HUES6 (cell line): ENCODE results near the gene TMEM161A.
"Not testable (repeated sequence)": the region's sequence is repeated elsewhere in the genome, so short reads cannot be mapped to it uniquely, and the experiment has no call there.

Experiments used
- H3K27ac ChIP-seq: 2 replicates; pipeline ENCODE4 v1.7.0; 2013; ENCODE audit warnings: low read depth, mild to moderate bottlenecking, low read length, inconsistent platforms
- H3K27me3 ChIP-seq: 2 replicates; pipeline ENCODE4 v1.6.1; 2013; ENCODE audit warnings: low read length; ENCODE audit not compliant: control insufficient read depth, insufficient read depth
- H3K36me3 ChIP-seq: 2 replicates; pipeline ENCODE4 v1.6.1; 2013; ENCODE audit warnings: low read length; ENCODE audit not compliant: control insufficient read depth, insufficient read depth
- H3K4me1 ChIP-seq: 2 replicates; pipeline ENCODE4 v1.6.1; 2013; ENCODE audit warnings: low read length; ENCODE audit not compliant: control insufficient read depth, insufficient read depth
- H3K4me3 ChIP-seq: 2 replicates; pipeline ENCODE4 v1.5.1; 2013; ENCODE audit warnings: low read depth, low read length
- H3K9ac ChIP-seq: one replicate; pipeline ENCODE4 v1.6.1; 2013; ENCODE audit warnings: mild to moderate bottlenecking, low read length
- H3K9me3 ChIP-seq: 2 replicates; pipeline ENCODE4 v1.6.1; 2013; ENCODE audit warnings: low read depth, low read length; ENCODE audit not compliant: control insufficient read depth, insufficient read depth

Gene TMEM161A

DNA sequence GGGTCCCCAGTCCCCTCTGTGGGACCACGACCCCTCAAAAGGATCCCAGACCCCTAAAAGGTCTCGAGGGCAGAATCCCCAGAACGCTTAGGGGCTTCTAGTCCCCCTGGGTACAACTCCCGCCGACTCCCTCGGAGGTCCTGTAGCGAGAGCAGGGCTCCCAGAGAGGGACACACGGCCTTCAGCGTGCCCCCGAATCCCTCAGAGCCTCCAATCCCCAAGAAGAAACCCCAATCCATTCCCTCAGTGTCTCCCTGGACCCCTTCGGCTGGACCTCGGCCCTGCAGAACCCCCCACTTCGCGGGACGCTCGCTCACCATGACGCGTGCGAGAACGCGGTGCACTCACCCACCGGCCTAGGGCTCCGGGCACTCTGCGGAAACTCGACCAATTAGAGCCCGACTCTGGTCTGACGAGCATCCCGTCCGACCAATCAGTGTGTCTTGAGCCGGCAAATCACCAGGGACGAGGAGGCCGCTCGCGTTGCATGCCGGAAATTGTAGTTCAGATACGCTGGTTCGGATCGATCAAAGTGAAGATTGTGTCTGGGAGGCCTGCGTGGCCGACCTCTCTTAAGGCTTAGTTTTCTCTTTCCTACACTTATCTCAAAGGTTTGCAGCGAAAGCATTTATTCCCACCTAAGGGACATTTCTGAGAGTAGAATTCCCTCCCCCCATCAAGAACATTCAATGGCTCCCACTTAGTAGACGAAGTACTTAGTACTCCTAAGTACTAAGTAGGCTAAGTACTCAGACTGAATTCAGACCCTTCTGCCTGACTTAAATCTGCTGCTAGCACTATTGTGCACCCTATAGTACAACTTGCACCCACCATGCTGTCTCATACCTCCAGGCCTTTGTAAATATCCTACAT, at the start of gene TMEM161A:
Gene TMEM161A (minus strand): TSS at position 370 of the 873 bp plus-strand sequence. CDS start 50 bp downstream, at position 320.
- Histone ChIP-seq H3K4me3 (peak within 1 kb of the TSS; percentile 82), H3K27me3 (peaks cover 4% of the 10 kb centered on the region; the same call in 1 of the 2 replicates), H3K36me3 (peaks cover 4% of the 10 kb centered on the region; the same call in 1 of the 2 replicates), H3K9me3 (no peaks in the 10 kb centered on the region), H3K4me1 (peaks cover 7% of the 10 kb centered on the region), H3K27ac (no peak within 1 kb of the TSS), H3K9ac (peak within 1 kb of the TSS; percentile 77)

DNA sequence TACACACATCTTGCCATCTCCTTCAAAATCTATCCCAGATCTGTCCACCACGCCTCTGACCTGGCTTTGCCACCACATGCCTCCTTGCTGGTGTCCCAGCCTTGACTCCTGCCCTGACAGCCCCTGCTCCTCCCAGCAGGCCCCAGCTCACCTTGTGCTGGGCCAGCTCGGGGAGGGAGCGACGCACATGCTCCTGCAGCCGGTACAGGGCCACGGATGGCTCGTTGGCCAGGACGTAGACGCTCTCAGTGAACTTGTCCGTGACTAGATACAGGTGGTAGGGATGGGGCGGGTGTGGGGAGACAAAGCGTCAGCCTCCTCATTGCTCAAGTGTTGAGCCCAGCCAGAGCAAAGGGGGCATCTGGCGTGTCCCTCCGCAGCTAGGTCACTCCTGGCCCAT, 48.5 kb upstream of the TMEM161A start:
- Histone ChIP-seq H3K36me3 (peaks cover 11% of the 10 kb centered on the region), H3K9me3 (no peaks in the 10 kb centered on the region), H3K9ac (no peak overlapping the region), H3K4me1 (0 out of 2 replicates have a peak, but pooled peaks cover 3% of the 10 kb centered on the region), H3K27ac (no peak overlapping the region), H3K27me3 (no peaks in the 10 kb centered on the region), H3K4me3 (no peak overlapping the region)

DNA sequence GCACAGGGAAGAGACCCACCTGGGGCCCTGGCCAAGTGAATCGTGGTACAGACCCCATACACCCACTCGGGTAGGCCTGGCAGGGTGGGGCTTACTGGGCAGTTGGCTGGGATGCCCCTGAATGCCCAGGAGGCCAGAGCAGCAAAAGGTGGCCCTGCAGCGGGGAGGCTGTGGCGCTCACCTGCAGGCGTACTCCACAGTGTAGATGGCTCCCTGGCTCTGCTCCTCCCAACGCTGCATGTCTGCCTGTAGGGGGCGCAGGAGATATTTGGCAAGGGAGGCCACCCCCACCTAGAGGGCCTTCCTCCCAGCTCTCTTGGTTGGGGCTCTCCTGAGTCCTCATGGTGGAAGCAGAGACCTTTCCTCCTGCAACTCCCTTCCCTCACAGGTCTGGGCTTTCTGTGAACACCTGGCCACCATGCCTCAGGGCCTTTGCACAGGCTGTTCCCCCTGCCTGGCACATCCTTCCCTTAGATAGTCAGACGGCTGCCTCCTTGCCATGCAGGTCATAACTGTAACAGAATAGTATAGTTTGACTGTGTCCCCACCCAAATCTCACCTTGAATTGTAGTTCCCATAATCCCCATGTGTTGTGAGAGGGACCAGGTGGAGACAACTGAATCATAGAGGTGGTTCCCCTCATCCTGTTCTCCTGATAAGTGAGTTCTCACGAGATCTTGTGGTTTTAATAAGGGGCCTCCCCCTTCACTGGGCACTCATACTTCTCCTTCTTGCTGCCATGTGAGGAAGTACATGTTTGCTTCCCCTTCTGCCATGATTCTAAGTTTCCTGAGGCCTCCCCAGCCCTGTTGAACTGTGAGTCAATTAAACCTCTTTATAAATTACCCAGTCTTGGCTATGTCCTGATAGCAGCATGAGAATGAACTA, 47.8 kb upstream of the TMEM161A start:
- H3K9ac ChIP-seq, result no peak overlapping the region
- H3K4me3 ChIP-seq, result no peak overlapping the region
- H3K4me1 ChIP-seq, result 0 out of 2 replicates have a peak, but pooled peaks cover 2% of the 10 kb centered on the region
- peaks cover 15% of the 10 kb centered on the region for H3K36me3 ChIP-seq
- H3K27ac ChIP-seq, result no peak overlapping the region
- H3K9me3 ChIP-seq, result no peaks in the 10 kb centered on the region
- H3K27me3 ChIP-seq, result no peaks in the 10 kb centered on the region

DNA sequence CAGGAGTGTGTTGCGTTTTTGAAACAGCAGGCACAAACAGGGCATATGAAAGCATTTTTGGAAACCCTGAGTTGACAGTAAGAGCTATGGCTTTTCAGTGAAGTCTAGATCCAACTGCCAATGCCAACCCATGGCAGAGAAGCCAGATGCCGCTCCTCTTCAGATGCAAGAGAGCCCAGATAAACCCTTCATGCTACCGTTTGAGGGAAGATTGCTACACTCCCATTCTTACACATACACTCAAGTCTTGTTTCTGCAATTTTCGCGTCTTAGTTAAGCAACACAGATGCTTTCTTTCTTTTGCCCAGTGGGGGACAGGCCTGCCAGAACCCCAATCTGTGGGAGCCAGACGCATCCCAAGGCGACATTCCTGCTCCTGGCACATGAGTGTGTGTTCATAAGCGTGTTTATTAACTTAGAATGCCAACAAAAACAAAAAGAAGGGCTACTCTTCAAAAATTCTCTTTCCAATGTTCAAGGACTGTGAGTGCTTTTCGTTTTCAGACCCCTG, 43.3 kb upstream of the TMEM161A start:
- Histone ChIP-seq H3K4me3 (no peak overlapping the region), H3K27me3 (no peaks in the 10 kb centered on the region), H3K36me3 (peaks cover 31% of the 10 kb centered on the region), H3K4me1 (no peaks in the 10 kb centered on the region), H3K9ac (no peak overlapping the region), H3K27ac (no peak overlapping the region), H3K9me3 (no peaks in the 10 kb centered on the region)

DNA sequence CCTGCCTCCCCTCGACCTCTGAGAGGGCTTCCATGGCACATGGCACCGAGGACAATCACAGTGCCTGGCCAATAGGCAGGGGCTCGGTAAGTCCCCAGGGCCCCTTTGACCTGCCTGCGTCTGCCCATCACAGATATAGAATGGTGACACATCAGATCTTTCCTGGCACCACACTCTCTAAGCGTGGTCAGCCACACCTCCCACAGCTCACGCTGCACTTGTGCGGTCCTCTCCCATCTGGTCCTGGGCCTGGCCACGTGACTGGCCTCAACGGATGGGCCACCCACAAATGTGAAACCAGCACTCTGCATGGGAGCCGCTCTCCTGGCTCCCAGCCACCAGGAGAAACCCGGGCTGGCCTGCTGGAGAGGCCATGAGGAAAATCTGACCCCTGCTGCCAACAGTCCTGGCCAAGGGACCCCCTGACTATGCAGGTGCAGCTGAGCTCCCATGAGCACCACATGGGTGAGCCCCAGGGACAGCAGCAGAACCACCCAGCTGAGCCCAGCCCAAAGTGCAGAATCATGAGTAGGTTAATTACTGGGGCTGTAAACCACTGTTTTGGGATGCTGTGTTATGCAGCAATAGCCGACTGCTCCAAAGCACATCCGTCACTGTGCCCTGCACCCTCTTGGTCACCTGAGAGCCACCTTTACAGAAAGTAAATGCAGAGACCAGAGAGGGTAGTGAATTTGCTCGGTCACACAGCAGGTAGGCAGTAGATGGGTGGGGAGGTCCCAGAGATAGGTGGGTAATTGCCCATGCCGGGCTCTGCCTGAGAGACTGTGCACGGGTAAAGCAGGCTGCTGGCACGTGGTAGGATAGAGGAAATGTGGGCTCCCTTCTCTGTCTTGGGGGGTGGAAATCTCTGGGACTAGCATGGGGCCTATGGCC, 41.5 kb upstream of the TMEM161A start:
- H3K9ac ChIP-seq, result no peak overlapping the region
- H3K27me3 ChIP-seq, result no peaks in the 10 kb centered on the region
- H3K9me3 ChIP-seq, result no peaks in the 10 kb centered on the region
- H3K27ac ChIP-seq, result no peak overlapping the region
- H3K4me1 ChIP-seq, result no peaks in the 10 kb centered on the region
- peaks cover 31% of the 10 kb centered on the region for H3K36me3 ChIP-seq
- H3K4me3 ChIP-seq, result no peak overlapping the region

DNA sequence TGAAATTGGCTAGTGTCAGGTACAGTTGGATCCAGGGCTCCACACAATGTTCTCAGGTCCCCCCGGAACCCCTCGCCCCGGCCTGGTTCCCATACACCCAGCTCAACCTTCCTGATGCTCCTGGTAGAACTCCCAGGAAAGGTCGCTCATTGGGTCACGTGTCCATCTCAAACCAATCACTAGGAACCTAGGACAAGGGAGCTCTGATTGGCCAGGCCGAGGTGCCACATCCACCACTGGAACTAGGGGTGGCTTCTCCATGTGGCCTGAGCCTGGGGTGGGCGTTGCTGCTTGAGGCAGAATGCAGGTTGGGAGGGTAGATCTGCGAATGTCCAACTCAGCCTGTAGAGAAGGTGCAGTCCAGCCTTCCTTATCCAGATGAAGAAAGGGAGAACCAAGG, 38.7 kb upstream of the TMEM161A start:
- H3K4me1 ChIP-seq, result peaks cover 4% of the 10 kb centered on the region
- H3K9ac ChIP-seq, result no peak overlapping the region

DNA sequence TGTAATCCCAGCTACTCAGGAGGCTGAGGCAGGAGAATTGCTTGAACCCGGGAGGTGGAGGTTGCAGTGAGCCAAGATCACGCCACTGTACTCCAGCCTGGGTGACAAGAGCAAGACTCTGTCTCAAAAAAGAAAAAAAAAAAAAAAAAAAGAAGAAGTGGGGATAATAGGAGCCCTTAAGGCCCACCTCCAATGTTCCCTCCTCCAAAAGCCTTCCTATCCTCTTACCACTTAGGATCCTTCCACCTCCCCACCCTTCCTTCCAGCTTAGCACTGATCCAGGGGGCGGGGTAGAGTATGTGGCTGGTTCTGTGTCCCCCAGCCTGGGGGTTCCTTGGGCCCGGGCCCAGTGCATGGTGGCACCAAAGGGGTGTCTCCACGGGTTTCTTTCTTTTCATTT, 35.0 kb upstream of the TMEM161A start:
- H3K9ac ChIP-seq, H3K27ac ChIP-seq, H3K36me3 ChIP-seq, H3K9me3 ChIP-seq, H3K4me3 ChIP-seq: not testable (repeated sequence)
- peaks cover 37% of the 10 kb centered on the region for H3K27me3 ChIP-seq
- peaks cover 12% of the 10 kb centered on the region for H3K4me1 ChIP-seq

More for the DNA sequence above, 38.7 kb upstream of the TMEM161A start:
- H3K4me3 ChIP-seq, result no peak overlapping the region
- no peak overlapping the region for H3K27ac ChIP-seq
- H3K27me3 ChIP-seq, result peaks cover 4% of the 10 kb centered on the region; the same call in 1 of the 2 replicates
- peaks cover 22% of the 10 kb centered on the region for H3K36me3 ChIP-seq
- no peaks in the 10 kb centered on the region for H3K9me3 ChIP-seq

DNA sequence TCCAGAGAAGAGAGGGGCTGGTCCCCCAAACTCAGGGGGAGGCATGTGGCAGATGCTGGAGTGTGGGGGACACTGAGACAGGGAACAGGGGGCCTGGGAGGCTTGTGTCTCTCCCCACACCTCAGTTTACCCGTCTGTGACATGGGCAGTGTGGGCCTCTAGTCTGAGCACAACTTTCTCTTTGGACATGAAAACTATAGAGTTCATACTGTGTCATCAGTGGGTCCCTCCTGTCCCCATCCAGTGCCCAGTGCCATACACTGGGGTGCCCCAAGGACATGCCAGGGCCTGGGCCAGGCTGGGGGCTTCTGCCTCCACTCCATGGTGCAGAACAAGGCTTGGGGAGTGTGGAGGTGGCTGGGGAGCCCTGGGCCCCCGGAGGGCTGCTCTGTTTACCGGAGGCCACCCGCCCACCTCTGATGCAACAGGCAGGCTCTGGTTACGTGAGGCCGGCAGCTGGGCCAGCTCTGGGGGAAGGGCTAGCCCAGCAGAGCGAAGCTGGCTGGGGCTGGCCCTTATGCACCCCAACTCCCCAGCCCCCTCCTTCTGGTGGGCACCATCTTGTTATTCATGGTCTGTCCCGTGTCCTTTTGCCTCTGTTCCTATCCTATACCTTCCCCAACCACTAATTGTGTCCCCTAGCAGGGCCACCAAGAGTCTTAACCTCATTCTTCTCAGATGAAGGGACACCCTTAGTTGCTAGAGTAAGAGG, 33.7 kb upstream of the TMEM161A start:
- no peak overlapping the region for H3K27ac ChIP-seq
- H3K9me3 ChIP-seq, result no peaks in the 10 kb centered on the region
- H3K4me3 ChIP-seq, result no peak overlapping the region
- H3K27me3 ChIP-seq, result peaks cover 45% of the 10 kb centered on the region
- H3K36me3 ChIP-seq, result no peaks in the 10 kb centered on the region
- peaks cover 12% of the 10 kb centered on the region for H3K4me1 ChIP-seq
- H3K9ac ChIP-seq, result no peak overlapping the region

DNA sequence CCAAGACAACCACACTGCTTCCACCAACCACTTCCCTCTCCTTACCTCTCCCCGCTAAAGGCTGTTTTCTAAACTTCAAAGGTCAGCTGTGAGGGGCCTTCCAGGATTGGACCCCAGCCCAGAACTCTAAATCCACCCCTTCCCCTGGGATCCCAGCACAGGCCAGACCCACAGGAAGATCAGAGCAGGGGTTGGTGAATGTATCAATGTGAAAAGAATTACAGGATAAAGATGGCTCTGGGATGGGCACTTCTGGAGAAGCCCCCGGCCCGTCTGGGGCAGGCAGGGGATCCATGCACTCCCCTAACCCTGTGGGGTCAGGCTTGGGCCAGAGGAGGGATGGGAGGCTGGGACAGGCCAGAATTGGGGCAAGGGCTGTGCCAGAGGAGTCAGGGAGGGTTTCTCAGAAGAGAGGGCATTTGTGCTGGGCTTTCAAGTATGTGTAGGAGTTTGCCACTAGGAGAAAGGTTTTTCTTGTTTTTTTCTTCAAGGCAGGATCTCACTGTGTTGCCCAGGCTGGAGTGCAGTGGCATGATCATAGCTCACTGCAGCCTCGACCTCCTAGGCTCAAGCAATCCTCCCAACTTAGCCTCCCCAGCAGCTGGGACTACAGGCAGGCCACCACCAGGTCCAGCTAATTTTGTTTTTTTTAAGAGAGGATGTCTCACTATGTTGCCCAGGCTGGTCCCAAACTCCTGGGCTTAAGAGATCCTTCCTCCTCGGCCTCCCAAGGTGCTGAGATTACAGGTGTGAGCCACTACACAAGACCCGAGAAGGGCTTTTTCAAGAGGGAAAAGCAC, 32.8 kb upstream of the TMEM161A start:
- Histone ChIP-seq H3K4me1 (peaks cover 12% of the 10 kb centered on the region), H3K27me3 (peaks cover 45% of the 10 kb centered on the region), H3K9me3 (no peaks in the 10 kb centered on the region), H3K4me3 (peak overlapping the region; percentile 63; the same call in 1 of the 2 replicates), H3K27ac (no peak overlapping the region), H3K36me3 (no peaks in the 10 kb centered on the region), H3K9ac (no peak overlapping the region)
